HG03439 (cell line): ENCODE data around the gene COX17.

ENCODE experiments used
- ATAC-seq: cut with Tn5 transposase; IDR thresholded peaks from one replicate; pipeline ENCODE4 v1.9.1; 2021; ENCODE audit warnings: mild to moderate bottlenecking, moderate library complexity; ENCODE audit not compliant: unreplicated experiment

The COX17 gene

DNA sequence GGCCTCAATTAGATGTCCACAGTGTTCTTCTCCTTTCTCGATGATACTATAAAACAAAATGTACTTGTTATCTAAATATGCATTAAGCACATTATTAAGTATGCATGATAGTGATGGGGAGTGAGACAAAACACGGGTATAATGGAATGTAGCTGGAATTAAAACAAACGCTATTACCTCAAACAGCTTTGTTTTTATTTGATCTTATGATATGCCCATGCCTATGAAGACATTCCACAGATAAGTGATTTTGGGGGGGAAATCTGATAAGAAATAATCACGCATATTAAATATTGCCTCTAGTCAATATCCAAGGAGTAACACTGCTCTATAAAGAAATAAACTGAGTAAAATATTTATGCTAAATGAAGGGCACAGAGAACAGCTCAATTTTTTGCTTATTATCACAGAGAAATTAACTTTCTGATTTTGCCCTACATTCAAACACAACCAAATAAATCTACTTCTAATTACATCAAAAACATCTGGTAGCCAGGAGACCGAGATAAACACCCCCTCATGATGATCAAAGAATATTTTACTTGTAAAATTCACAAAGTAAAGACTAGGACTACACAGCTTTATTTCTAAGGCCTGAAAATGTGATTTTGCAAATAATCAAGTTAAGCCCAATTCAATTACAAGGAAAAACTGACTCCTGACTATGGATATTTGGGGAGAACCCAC, 1.9 kb downstream of the COX17 start:
- ATAC-seq, result no peak

DNA sequence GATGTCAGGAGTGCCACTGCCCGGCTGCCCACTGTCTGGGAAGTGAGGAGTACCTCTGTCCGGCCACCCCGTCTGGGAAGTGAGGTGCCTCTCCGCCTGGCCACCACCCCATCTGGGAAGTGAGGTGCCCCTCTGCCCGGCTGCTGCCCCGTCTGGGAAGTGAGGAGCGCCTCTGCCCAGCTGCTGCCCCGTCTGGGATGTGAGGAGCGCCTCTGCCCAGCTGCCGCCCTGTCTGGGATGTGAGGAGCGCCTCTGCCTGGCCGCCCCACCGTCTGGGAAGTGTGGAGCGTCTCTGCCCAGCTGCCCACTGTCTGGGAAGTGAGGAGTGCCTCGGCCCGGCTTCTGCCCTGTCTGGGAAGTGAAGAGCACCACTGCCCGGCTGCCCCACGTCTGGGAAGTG, 3.3 kb downstream of the COX17 start:
- no peak for ATAC-seq

DNA sequence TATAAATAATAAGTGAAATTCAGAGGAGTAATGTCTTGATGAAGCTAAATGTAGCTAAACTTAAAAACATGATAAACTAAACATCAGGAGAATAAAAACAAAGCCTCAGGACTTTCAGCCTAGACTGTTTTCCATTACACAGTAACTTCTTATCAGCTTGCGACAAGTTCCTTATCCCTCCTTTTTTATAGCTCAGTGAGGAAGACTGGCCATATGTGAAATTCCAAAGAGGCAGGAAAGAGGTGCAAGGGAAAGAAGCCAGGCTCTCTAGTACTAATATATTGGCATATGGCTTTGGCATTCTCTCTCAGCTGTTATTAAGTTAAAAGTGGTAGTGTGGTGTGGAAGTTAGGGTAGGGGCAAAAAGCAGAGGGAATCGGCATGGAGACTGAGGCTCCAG, 4.4 kb downstream of the COX17 start:
- no peak for ATAC-seq

DNA sequence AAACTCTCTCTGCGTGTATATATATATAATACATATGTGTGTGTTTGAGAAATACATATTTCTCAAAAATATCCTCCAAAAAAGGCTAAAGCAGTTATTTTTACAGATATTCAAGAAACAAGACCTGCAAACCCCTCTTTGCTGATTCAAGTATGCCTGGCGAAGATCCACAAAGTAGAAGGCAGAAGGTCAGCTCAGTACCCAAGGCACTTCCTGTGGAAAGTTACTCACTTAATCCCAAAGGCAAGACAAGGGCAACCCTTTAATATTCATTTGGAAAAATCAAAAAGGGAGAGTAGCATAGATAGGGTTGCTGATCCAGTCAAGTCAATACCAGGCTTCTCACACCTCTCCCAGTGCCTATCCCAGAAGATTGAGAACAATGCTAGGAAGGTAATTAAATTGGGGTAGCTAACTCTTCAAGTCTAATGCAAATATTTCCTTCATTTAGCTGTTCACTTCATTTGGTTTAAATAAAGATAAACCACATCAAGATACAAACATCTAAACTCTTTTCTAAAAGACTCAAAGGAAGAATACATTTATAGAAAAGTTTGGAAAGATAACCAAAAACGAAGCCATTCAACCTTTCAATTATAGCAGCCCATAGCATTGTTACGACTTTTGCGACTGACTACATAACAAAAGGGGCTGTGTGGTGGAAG, 7.2 kb downstream of the COX17 start:
- no peak for ATAC-seq

DNA sequence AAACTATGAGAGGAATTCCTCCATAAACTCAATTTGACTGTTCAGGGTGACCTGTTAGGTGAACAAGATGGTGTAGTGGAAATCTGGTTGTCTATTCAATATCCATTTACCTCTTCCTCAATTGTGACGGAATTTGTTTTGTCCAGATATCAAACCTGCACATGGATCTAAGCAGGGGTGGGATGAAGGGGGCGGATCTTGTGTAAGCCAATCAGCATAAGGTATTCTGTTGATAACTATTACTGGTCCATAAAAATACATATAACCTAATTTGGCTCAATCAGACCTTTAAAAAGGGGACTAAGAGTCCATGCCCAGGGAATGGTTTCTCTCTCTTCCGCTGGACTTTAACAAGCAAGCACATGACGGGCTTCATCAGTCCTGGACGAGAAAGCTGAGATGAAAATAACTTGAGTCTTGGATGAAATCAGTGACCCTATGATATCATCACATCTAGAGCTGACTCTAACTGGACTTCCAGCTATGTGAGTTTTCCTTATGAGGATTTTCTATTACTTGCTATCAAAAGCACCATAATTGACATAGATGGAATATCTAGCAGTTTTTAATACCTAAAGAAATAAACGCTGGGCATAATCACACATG, 11.1 kb downstream of the COX17 start:
- no peak for ATAC-seq

DNA sequence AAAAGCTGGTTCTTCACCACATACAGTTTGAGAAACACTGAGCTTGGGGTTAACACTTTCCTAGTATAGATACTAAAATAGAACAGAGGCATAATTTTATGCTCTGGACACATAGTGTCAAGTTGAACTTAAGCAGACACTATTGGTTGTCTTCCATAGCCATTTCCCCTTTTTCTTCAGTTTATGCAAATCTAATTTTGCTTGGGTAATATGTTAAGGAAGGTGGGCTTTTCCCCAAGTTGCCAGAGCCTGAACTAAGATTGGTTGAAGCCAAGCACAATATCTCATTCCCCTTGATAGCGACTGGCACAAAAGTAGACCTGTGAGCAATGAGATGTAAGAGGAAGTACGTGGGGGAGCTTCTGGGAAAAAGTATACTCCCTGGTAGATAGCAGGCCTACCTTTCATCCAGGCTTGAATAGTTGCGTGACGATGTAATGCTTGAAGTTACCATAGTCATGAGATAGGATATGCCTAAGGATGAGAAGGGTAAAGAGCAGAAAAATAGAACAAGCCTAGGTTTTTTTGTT, 12.3 kb downstream of the COX17 start:
- ATAC-seq, result no peak

DNA sequence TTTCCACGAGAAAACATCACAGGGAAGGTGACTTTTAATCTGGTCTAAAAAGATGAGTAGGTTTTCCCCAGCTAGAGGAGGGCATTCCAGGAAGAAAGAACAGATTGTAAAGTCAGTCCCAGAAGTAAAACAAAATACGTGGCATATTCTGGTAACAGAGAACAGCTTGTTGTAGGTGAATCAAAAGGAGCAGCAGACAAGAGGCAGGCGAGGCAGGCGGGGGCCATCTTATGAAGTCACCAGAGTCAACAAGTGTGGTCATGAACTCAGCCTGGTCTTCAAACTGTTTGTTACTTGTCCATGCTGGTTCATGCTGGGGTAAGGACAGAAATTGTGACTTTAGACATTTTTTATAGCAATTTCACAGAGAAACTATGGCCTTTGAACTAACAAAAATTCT, 12.8 kb downstream of the COX17 start:
- ATAC-seq, result no peak

DNA sequence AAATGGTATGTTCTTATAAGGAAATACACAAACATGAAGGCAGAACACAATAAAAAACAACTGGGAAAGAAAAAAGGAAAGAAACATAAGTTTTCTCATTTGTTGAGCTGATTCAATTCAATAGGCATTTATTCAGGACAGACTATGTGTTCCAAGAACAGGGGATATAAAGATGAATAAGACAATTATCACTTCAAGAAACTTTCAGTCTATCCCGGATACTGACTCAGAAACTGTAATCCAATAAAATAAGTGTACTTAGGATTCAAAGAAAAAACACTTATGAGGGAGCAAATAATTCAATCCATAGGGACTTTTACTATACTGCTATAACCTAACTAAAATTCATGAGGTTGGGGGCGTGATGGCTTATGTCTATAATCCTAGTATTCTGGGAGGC, 13.3 kb downstream of the COX17 start:
- no peak for ATAC-seq

DNA sequence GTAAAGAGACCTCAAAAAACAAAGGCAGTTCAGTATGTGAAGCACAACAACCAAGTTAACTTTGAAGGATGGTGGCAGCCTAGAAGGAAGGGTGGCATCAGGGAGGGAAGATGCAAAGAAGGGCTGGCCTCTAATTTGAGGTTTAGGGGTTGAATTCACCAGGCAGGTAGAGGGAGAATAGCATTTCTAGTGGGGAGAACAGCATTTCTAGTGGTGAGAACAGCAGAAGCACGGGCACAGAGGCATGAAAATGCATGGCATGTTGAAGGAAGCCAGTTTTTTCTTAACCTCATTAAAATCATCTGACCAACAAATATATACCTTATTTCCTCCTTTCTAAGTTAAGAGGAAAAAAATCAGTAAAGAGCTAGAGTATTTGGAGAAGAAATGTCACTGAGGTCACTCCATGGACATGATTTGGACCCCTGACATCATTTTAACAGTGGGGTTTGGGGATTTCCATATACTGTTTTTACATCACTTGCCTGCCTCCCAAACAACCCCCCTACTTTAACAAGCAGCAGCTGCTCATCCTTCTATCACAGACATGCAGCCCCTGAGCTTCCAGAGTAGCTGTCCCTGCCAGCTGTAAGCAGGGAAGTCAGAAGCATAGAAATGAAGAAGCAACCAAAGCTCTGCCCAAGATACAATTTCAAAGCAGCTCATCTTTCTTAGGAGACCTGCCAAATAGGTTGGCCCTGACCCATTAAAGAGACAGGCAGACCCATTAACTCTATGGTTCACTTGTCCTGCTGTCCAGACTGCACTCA, 14.4 kb downstream of the COX17 start:
- no peak for ATAC-seq

DNA sequence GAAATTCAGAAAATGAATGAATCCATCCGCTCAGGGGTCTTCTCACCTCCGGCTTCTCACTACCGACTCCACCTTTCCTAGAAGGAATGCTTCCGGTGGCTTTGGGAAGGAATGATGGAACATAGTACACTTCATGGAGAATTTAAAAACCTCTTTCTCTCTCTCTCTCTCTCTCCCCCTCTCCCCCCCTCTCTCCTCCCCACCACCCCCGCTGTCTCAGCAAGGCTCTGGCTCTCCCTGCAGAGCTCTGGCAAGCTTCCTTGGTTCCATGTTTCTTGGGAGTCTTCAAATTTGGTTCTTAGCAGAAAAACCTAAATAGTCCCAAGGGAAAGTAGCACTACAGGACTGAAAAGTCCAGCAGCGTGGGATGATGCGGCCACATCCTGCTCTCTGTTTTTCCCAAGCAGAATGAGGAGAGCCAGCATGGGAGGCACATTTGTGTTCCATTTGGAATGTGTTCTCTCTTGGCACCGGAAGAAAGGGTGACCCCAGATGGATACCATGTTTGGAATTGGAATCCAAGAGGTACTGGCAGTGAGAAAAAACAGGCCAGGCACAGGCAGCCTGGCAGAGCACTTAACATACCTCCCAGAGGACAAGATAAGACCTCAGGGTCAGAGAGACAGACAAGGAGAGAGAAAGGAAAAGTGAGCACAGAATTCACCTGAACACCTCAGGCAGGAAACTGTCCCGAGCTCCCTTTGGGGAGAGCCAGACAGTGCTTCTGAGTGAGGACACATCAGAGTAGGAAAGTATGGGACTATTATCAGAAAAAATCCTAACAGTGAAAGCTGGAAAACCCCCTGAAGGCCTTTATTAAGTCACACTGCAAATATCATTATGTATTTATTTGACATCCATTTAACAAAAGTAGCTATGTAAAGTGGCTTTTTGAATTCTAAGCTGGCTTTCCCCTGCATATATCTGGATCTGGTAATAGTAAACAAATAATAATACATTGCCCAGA, 16.4 kb downstream of the COX17 start, which contains the start of gene POPDC2:
POPDC2 (minus strand) TSS at position 116 of the 967 bp plus-strand sequence. CDS start 166 bp downstream, outside the sequence.
- no peak for ATAC-seq

DNA sequence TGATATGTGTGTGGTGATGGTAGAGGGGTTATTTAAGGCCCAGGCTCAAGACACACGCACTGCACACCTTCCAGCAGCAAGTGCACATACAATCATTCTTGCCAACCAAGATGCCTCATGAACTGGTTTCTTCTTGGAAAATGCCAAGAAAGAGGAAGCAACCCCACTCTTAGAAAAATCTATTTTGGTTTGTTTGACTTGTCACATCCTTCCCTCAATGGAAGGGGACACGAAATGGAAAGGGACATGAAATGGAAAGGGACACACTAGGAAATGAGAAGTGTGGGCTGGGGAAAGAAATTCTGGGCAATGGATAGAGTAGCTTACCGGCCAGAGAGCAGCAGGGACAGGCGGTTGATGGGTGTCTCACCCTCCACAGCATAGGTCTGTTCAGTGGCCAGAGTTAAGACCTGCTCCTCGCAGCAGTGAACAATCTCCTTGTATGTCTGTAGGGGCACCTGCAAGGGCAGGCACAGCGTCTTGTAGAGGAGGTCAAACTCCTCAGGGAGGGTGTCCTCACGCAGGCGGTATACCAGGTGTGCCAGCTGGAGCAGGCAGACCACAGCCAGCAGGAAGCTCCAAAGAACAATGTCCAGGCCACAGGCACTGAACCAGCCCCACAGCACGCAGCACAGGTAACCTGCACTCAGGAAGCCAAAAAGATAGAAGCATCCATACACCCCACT, 17.5 kb downstream of the COX17 start:
- ATAC-seq, result no peak

DNA sequence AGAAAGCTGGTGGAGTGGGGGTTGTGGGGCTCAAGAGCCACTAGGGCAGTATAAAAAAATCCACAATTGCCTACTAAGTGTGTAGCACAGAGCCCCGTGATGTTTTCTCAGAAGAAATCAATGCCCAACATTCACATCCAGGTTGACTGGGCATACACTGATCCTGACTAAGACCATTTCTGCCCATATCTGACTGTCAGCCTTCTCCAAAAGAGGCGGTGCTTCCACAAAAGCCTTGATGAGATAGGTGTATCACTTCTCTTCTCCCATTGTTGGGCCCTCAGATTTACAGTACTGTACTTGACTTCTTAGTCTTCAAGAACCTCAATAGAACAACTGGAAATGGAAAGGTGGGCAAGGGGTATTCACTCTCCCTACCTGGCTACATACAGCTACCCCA, 18.2 kb downstream of the COX17 start:
- no peak for ATAC-seq

DNA sequence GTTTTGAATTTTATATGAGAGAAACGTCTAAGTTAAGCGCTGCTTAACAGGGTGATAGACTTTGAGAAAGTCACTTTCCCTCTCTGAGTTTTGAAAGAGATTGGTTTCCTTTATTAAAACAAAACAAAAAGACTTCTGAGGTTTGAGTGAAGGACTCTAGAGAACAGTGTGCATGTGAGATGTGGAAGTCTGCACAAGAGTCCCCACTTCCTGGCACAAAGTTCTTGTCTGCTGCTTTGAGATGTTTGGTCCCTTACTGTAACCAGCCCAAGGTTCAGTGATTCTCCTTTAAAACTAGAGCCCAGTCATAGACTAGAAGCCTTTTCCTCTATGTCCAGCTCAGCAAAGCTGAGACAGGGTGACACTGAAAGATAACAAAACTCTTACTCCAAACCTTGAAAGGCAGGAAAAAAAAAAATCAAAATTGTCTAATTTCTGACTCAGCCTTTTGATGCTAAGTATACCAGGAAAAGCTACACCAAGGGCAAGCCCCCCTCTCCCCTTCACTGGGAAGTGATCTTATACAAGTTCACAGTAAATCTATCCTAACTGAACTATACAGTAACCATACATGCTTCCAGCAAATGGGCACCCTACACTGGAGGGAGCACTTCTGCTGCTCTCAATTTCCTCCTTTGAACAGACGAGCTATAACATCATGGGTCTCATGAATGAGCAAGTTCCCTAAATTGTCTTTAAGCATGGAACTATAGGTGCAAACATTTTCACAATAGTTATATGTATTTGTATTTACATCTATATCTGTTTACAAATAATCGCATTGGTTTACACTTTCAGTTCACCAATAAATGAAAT, 19.1 kb downstream of the COX17 start:
- no peak for ATAC-seq

DNA sequence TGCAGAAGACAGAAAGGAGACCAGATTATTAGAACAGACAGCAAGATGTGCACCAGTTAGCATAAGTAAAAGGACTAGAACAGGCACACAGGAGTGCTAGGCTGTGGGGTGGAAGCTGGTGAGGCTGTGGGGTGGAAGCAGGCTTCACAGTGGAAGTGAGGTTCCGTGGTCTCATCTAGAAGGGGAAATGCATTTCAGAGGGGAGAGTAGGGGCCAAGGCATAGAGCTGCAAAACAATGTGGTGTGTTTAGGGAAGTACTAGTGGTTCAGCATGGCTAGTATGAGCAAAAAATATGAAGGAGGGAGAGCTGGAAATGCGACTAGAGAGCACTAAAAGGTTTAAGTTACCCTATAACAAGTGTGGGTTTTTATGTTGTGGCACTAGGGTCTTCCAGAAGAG, 23.3 kb downstream of the COX17 start:
- ATAC-seq, result no peak

DNA sequence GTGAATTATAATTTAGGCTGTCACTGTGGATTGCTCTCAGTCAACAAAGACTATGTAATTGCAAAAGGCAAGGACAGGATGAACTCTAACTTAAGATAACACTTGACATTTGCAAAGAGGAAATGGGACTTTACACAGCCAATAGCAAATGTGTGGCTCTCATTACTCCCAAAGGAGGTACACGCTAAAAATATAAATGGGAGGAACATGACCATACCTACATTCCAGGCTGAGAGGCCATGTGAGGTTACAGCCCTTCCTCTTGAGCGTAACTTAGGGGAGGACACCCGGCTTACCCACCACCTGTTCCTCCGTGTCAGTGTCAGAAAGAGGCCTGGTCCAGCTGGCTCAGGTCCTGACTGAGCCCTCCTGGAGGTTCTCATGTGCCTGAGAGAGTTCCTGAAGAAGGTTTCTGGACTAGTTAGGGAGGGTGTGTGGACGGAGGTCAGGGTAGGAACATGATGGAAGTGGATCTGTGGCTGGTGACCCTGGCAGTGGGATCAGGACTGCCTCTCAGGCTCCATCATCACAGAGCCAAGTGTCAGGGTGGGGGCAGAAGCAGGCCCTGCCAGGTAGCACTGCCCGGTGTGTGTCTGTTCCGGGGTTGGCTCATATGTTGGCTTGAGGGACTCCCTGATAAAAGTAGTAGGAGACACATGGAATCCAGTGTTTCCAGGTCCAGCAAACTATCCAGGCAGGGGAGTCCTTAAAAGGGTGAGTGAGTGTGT, 24.7 kb downstream of the COX17 start:
- no peak for ATAC-seq

DNA sequence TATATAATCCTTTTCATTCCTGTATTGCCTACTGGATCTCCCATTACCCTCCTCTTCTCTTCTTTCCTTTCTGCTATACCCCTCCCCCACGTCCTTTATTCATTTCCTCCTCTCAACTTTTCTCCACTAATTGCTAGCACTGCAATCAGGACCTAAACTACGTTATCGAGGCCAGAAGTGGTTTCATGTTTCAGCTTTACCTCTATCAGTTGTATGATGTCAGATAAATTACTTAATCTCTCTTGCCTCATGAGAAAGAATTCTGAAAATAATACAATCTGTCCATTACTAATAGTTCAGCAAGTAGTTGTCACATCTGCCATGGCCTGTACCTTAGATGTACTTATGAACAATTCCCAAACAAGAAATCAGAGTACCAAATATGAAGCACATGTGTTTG, 27.4 kb downstream of the COX17 start:
- ATAC-seq, result no peak

DNA sequence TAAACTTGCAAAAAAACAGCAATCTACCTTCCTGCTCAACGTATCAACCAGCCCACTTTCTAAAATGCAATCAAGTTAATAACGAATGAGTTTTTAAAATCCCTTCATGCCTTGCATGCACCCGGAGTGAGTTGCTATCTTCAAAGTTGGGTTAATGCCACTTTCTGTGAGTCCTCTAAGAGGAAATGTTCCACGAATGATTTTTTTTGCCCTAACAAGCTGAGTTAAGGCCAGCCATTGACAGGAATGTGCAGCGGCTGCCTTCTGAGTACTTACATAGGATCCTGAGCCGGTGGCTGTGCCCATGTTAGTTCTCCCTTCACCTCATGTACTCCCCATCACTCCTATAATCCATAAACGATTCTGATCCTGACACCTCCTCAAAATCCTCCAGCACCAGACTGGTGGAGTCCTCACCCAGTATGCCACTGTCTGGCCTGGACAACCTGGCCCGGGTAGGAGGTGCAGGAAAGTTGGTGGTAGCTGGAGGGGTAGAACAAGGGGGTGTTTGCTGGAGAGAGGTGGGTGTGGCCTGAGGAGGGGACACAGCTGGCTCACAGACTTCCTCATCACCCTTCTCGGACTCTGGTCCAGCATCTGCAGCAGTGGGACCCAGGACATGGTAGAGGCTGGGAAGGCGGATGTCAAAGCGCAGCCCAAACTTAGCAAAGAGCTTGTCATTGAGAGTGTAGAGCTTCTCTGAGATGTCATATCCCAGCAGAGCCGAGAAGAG, 29.2 kb downstream of the COX17 start:
- no peak for ATAC-seq
